ENCODE results near the gene FBXW5. TPM values are rescaled to one million over a fixed set of nuclear protein-coding genes. Genes with fewer than 3 reads are reported as not detected.

Gene FBXW5
- total RNA-seq, 1 donor from 2014 or later: 81.5 TPM

DNA sequence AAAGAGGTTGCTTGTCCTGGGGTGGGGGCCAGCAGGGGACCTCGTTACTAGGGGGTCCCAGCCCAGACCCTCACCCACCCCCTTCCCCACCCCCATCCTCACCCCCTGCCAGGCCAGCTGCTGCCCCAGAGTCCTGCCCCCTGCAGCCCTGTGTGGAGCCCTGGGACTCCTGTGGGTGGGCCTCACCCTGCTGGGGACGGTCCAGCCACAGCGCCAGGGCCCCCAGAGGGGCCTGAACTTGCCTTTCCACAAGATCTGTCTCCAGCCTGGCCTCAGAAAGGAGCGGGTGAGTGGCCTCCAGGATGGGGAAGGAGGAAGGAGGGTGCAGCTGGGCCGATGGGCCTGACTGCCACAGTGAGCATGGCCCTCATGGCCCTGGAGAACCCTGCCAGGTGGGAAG lies 25.2 kb upstream of the FBXW5 start:
- ChIA-PET POLR2A (no interaction called here), CTCF (no interaction called here)
- H3K27me3 Mint-ChIP-seq: peaks cover 11% of the 10 kb centered on the region
- H3K36me3 Mint-ChIP-seq (ENCODE audit: low read depth): no peaks in the 10 kb centered on the region
- DNase-seq: no peak
- H3K27ac Mint-ChIP-seq: no peak overlapping the region
- peaks cover 9% of the 10 kb centered on the region for H3K4me1 Mint-ChIP-seq
- no peak for ATAC-seq (ENCODE audit: low read depth)
- intact Hi-C loops (cut with micrococcal nuclease): no loop called here
- TF ChIP-seq, protein P1, sequence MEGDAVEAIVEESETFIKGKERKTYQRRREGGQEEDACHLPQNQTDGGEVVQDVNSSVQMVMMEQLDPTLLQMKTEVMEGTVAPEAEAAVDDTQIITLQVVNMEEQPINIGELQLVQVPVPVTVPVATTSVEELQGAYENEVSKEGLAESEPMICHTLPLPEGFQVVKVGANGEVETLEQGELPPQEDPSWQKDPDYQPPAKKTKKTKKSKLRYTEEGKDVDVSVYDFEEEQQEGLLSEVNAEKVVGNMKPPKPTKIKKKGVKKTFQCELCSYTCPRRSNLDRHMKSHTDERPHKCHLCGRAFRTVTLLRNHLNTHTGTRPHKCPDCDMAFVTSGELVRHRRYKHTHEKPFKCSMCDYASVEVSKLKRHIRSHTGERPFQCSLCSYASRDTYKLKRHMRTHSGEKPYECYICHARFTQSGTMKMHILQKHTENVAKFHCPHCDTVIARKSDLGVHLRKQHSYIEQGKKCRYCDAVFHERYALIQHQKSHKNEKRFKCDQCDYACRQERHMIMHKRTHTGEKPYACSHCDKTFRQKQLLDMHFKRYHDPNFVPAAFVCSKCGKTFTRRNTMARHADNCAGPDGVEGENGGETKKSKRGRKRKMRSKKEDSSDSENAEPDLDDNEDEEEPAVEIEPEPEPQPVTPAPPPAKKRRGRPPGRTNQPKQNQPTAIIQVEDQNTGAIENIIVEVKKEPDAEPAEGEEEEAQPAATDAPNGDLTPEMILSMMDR (IDR thresholded peaks at IDR 0.05): no peak
- H3K4me3 Mint-ChIP-seq: no peak overlapping the region
- H3K9me3 Mint-ChIP-seq: no peaks in the 10 kb centered on the region

DNA sequence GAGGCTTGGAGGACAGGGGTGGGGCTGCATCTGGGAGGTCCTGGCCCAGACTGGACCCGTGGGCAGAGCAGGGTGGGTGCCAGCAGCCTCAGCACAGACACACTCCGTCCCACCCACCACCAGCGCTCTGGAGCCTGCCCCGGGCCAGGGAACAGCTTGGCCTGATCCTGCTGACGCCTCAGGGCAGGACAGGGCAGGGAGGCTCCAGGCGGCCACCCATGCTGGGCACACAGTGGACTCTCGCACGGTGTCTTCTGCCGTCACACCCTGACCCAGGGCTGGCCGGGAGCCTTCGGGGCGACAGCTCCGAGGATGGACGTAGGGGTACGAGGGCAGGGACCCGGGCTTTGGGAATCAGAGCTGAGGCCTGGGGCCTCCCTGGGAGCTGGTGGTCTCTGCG lies 24.6 kb upstream of the FBXW5 start:
- TF ChIP-seq, protein P1 (IDR thresholded peaks at IDR 0.05): no peak
- POLR2A ChIA-PET: no interaction called here
- CTCF ChIA-PET: no interaction called here

DNA sequence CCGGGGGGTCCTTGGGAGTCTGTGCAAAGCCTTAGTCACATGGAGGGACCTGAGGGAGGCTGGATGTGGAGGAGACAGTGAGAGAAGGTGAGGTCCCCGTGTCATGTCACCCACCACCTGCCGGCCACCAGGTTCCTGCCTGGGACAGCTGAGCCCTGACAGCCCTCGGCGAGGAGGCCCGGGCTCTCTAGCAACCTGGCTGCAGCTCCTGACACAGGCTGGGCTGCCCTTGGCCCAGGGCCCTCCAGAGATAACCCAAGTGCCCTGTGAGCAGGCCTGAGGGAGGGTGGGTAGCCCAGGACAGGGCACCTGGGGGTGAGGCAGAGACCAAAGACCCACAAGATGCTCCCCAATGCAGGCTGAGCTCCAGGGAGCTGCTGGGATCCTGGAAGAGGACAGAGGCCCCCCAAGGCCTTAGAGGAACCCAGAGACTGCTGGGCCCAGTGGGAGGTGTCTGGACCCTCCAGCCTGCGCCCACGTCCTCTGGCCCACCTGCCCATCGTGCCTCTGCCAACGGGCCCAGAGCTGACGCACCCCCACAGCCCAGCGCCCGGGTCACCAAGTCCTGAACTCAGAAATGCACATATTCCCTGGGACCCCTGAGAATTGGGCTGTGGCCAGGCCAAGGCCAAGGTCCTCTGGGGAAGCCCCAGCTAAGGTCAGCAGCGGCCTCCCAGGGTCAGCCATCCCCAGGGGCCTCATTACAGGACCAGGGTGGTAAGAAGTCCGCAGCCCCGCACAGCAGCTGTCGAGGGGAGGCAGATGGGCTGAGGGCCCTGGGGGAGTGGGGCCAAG lies 24.0 kb upstream of the FBXW5 start:
- ChIA-PET POLR2A (no interaction called here), CTCF (no interaction called here)
- no peaks in the 10 kb centered on the region for H3K9me3 Mint-ChIP-seq
- no peaks in the 10 kb centered on the region for H3K36me3 Mint-ChIP-seq (ENCODE audit: low read depth)
- TF ChIP-seq, protein P1 (IDR thresholded peaks at IDR 0.05): no peak
- ATAC-seq (ENCODE audit: low read depth) (no peak), DNase-seq (no peak)
- H3K4me1 Mint-ChIP-seq: peaks cover 9% of the 10 kb centered on the region
- peaks cover 11% of the 10 kb centered on the region for H3K27me3 Mint-ChIP-seq
- no peak overlapping the region for H3K4me3 Mint-ChIP-seq
- no peak overlapping the region for H3K27ac Mint-ChIP-seq
- intact Hi-C loops (cut with micrococcal nuclease): no loop called here

More for the DNA sequence above, 24.6 kb upstream of the FBXW5 start:
- Mint-ChIP-seq H3K36me3 (ENCODE audit: low read depth) (no peaks in the 10 kb centered on the region), H3K27me3 (peaks cover 11% of the 10 kb centered on the region), H3K4me1 (peaks cover 9% of the 10 kb centered on the region), H3K9me3 (no peaks in the 10 kb centered on the region), H3K4me3 (no peak overlapping the region), H3K27ac (no peak overlapping the region)
- intact Hi-C loops (cut with micrococcal nuclease): no loop called here
- no peak for DNase-seq
- no peak for ATAC-seq (ENCODE audit: low read depth)

DNA sequence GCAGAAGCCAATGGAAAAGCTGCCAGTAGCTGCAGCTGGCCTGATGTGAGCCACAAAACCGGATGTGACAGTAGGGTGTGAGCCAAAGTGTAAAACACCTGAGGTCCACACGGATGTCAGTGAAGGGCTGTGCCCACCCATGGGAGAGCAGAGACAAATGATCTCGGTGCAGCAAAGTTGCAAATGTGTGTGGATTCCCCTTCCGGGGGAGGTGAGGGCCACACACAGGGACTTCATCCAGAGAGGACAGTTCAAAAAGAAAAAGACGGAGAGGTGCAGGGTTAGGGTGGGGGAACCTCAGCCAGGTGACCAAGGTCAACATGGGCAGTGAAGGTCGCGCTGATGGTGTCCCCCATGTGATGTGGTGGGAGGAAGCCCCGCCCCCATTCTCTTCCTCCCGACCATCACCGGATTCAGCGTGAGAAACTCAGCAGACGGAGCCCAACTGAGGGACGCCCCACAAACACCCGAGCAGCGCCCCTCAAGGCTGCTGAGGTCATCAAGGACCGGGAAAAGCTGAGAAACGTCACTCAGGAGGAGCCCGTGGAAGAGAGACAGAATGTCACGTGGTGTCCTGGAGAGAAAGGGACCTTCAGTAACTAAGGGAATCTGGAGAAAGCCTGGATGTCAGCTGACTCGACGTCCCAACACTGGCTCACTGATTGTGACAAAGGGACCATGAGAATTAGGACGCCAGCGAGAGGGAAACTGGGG lies 21.4 kb upstream of the FBXW5 start:
- TF ChIP-seq, protein P1 (IDR thresholded peaks at IDR 0.05): no peak
- Mint-ChIP-seq H3K9me3 (no peaks in the 10 kb centered on the region), H3K36me3 (ENCODE audit: low read depth) (no peaks in the 10 kb centered on the region), H3K4me1 (peaks cover 9% of the 10 kb centered on the region), H3K27me3 (peaks cover 11% of the 10 kb centered on the region), H3K27ac (no peak overlapping the region), H3K4me3 (peak overlapping the region; percentile 64)
- CTCF ChIA-PET: no interaction called here
- ATAC-seq (ENCODE audit: low read depth) (peak; percentile 37), DNase-seq (no peak)
- POLR2A ChIA-PET: interaction anchor here (0.6 kb wide), 1 partner anchor 47 kb away, joined by 3 read pairs; no protein-coding TSS in a partner anchor
- intact Hi-C loops (cut with micrococcal nuclease): no loop called here

DNA sequence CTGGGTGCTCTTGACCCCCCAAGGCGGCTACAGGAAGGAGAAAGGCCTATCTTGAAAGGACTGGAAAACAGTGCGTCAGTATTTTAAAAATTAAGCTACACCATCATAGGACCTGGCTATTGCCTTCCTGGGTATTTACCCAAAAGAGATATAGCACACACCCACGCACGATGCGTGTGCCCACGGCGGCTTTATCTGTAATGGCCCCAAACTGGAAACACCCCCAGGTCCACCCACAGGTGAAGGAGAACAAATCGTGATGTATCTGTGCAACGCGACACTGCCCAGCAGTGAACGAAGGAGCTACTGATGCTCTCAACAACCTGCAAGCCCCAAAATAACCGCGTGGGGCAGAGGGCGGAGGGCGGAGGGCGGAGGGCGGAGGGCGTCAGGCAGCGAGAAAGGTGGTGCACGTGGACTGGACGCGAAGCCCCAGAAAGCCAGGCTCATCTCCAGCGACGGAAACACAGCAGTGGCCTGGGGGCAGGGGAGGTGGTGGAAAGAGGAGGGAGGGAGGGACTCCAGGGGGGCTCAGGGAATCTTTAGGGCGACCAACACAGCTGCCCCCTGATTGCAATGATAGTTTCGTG lies 20.4 kb upstream of the FBXW5 start:
- no peaks in the 10 kb centered on the region for H3K9me3 Mint-ChIP-seq
- no peak overlapping the region for H3K27ac Mint-ChIP-seq
- H3K4me3 Mint-ChIP-seq: no peak overlapping the region
- H3K4me1 Mint-ChIP-seq: peaks cover 9% of the 10 kb centered on the region
- DNase-seq (no peak), ATAC-seq (ENCODE audit: low read depth) (no peak)
- no peaks in the 10 kb centered on the region for H3K36me3 Mint-ChIP-seq (ENCODE audit: low read depth)
- TF ChIP-seq, protein P1 (IDR thresholded peaks at IDR 0.05): no peak
- POLR2A ChIA-PET: interaction anchor here (0.6 kb wide), 1 partner anchor 31 kb away, joined by 3 read pairs; the partner anchor contains the start of gene CLIC3
- H3K27me3 Mint-ChIP-seq: peaks cover 9% of the 10 kb centered on the region
- intact Hi-C loops (cut with micrococcal nuclease): no loop called here
- CTCF ChIA-PET: no interaction called here
